ENCODE data around the gene PEDS1. TPM values are rescaled to one million over a fixed set of nuclear protein-coding genes. Genes with fewer than 3 reads are reported as not detected.

PEDS1 gene
- total and polyA plus RNA-seq, 8 donors: 27.5 to 39.9 (median 31.9) TPM

DNA sequence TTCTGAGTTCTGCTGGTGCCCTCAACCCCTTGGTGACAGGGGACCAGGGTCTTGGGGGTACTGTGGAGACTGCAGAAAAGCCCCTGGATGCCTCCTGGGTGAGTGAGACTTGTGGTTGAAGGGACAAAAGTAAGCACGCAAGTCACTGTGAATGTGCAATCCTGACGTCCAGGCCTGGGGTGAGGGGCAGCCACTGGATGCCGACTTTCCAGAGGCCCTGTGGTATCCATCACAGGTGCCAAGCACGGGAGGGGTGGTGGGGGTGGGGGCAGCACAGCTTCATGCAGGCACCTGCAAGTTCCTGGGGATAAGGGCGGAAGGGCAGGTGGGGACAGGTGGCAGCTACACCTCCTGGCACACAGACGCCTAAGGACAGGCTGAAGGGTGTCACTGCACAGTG is 20.5 kb downstream of the PEDS1 start:
- H3K9me3 ChIP-seq: no peaks in the 10 kb centered on the region
- H3K36me3 ChIP-seq: peaks cover 0 to 91% of the 10 kb centered on the region in 2 donors
- ATAC-seq (no peak), DNase-seq (no peak)
- peaks cover 1 to 21% of the 10 kb centered on the region in 2 donors for H3K4me1 ChIP-seq
- TF ChIP-seq, protein P1, sequence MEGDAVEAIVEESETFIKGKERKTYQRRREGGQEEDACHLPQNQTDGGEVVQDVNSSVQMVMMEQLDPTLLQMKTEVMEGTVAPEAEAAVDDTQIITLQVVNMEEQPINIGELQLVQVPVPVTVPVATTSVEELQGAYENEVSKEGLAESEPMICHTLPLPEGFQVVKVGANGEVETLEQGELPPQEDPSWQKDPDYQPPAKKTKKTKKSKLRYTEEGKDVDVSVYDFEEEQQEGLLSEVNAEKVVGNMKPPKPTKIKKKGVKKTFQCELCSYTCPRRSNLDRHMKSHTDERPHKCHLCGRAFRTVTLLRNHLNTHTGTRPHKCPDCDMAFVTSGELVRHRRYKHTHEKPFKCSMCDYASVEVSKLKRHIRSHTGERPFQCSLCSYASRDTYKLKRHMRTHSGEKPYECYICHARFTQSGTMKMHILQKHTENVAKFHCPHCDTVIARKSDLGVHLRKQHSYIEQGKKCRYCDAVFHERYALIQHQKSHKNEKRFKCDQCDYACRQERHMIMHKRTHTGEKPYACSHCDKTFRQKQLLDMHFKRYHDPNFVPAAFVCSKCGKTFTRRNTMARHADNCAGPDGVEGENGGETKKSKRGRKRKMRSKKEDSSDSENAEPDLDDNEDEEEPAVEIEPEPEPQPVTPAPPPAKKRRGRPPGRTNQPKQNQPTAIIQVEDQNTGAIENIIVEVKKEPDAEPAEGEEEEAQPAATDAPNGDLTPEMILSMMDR (IDR thresholded peaks at IDR 0.05): no peak
- H3K4me3 ChIP-seq: no peak overlapping the region
- H3K27ac ChIP-seq: no peak overlapping the region
- intact Hi-C loops (cut with DNase I): no loop called here
- no peaks in the 10 kb centered on the region for H3K27me3 ChIP-seq

DNA sequence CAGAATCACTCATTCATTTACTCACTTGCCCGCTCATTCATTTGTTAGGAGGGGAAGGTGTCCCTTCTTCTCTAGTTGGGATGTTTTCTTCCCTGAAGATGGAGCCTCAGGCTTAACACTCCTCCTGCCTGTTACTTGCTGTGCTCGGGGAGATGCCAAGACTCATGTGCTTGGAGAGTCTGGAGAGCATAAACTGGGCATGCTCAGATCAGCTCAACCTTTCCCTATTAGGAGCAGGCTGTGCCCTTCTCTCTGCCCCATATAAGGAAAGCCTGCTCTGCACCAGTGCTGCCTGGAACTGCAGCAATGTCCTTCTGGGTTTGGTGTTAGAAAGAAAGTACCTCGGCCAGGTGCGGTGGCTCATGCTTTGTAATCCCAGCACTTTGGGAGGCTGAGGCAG is 22.5 kb downstream of the PEDS1 start:
- peaks cover 0 to 96% of the 10 kb centered on the region in 2 donors for H3K36me3 ChIP-seq
- no peak overlapping the region for H3K27ac ChIP-seq
- no peak overlapping the region for H3K4me3 ChIP-seq
- no peaks in the 10 kb centered on the region for H3K9me3 ChIP-seq
- intact Hi-C loops (cut with DNase I): no loop called here
- DNase-seq: no peak
- H3K27me3 ChIP-seq: no peaks in the 10 kb centered on the region
- ATAC-seq: peak; percentile 27
- TF ChIP-seq, protein P1 (IDR thresholded peaks at IDR 0.05): no peak
- peaks cover 0 to under 1% of the 10 kb centered on the region in 2 donors for H3K4me1 ChIP-seq

DNA sequence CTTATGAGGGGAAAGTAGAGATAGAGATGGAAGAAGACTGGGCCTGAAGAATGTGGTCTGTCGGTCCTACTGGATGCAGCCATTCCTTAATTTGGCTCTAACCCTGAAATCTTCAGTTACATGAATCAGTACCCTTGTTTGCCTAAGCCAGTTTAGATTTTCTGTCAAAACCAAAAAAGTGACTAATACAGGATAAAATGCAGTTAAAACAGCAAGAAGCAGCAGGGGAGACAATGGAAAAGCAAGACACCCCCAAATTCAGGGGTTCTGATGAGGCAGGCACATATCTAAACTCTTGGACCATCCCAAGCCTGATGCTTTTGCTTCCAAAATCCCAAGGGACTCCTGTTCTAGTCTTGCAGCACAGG is 23.2 kb downstream of the PEDS1 start:
- no peak overlapping the region for H3K27ac ChIP-seq
- H3K27me3 ChIP-seq: no peaks in the 10 kb centered on the region
- peaks cover 0 to 99% of the 10 kb centered on the region in 2 donors for H3K36me3 ChIP-seq
- ATAC-seq: no peak
- no peak for DNase-seq
- H3K9me3 ChIP-seq: no peaks in the 10 kb centered on the region
- TF ChIP-seq, protein P1 (IDR thresholded peaks at IDR 0.05): no peak
- intact Hi-C loops (cut with DNase I): no loop called here
- no peaks in the 10 kb centered on the region for H3K4me1 ChIP-seq
- H3K4me3 ChIP-seq: no peak overlapping the region

DNA sequence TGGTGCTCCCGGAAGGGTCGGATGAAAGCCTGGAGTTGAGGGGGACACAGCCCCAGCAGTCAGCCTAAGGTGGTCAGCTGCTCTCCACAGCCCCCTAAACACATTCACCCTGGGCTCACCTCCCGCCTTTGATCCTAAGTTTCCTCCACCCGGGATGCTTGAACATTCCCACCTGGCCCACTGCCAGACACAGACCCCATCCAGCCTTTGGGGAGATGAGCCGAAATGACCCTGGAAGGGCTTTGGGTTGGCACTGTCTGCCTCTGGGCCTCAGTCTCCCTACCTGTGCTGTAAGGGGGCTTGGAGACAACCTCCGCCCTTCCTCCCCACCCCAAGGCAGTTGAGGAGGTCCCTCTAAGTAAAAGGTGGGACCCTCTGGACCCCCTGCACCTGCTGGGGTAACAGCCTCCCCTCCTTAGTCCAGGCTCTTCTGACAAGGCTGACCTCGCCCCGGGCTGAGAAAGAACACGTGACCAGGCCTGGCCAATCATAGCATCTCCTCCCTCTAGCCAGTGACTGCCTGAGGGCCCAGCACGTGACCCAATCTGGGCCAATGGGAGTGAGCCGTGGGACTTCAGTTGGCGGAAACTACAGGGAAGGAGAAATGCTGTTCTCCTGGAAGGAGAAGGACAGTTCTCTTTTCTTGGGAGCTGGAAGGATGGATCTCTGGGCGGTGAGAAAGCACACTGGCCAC is 23.7 kb downstream of the PEDS1 start:
- H3K27me3 ChIP-seq: no peaks in the 10 kb centered on the region
- no peaks in the 10 kb centered on the region for H3K4me1 ChIP-seq
- H3K27ac ChIP-seq: no peak overlapping the region
- intact Hi-C loops (cut with DNase I): no loop called here
- peaks cover 0 to 100% of the 10 kb centered on the region in 2 donors for H3K36me3 ChIP-seq
- DNase-seq: no peak
- H3K9me3 ChIP-seq: no peaks in the 10 kb centered on the region
- H3K4me3 ChIP-seq: no peak overlapping the region
- no peak for ATAC-seq
- TF ChIP-seq, protein P1 (IDR thresholded peaks at IDR 0.05): no peak

DNA sequence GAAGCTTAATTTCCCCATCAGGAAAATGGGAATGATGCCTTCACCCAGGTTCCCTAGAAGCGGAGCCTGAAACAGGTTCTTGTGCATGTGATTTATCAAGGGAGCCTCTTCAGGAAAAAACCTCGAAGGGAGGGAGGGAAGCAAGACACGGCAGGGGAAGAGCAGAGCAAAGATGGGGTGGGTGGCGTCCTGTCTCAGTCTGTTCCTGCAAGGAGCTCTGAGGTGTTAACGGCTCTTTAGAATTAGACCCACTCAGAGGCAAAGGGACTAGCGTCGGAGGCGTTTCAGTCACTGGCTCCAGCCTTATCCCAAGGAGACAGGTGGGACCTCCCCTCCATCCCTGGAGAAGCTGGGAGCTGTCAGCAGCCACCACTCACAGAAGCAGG is 25.0 kb downstream of the PEDS1 start:
- Histone ChIP-seq H3K36me3 (peaks cover 0 to 100% of the 10 kb centered on the region in 2 donors), H3K9me3 (no peaks in the 10 kb centered on the region), H3K4me3 (no peak overlapping the region), H3K4me1 (no peaks in the 10 kb centered on the region), H3K27ac (no peak overlapping the region), H3K27me3 (no peaks in the 10 kb centered on the region)
- ATAC-seq (no peak), DNase-seq (no peak)
- TF ChIP-seq, protein P1 (IDR thresholded peaks at IDR 0.05): no peak
- intact Hi-C loops (cut with DNase I): no loop called here
